MCF 10A (cell line): ENCODE data around the gene TNFAIP8. TPM values are rescaled to one million over a fixed set of nuclear protein-coding genes. Genes with fewer than 3 reads are reported as not detected.
"Not testable (repeated sequence)": the region's sequence is repeated elsewhere in the genome, so short reads cannot be mapped to it uniquely, and the experiment has no call there.

ENCODE experiments used
- BruUV-seq: library from RNA; stranded (reverse); fragments of 400-500 nt; replicated peaks from 2 replicates; lab custom pipeline; 2021; lab: Mats Ljungman, UMichigan
- CTCF ChIA-PET: fragments of 300-600 bp; sonication (Branson Sonifier 250); formaldehyde crosslinking; extraction: SDS; loops from one replicate; lab custom pipeline; 2021; ENCODE audit warnings: antibody characterized with exemption, inconsistent platforms; lab: Yijun Ruan, JAX
- POLR2A ChIA-PET: fragments of 300-600, 350-650 bp; sonication (Branson Sonifier 250); formaldehyde crosslinking; extraction: SDS; loops from one replicate; lab custom pipeline; 2020; ENCODE audit warnings: antibody characterized with exemption, inconsistent platforms; lab: Yijun Ruan, JAX
- DNase-seq: peaks from one replicate; pipeline ENCODE4 v3.0.0-alpha.2; 2018; ENCODE audit not compliant: unreplicated experiment
- H3K27ac Mint-ChIP-seq: one replicate; pipeline ENCODE4 v1.8.0; 2022; ENCODE audit warnings: mild to moderate bottlenecking, low read depth, mixed read lengths; ENCODE audit not compliant: unreplicated experiment
- H3K27me3 Mint-ChIP-seq: one replicate; pipeline ENCODE4 v1.8.0; 2022; ENCODE audit warnings: mixed read lengths; ENCODE audit not compliant: insufficient read depth, unreplicated experiment
- H3K36me3 Mint-ChIP-seq: one replicate; pipeline ENCODE4 v1.8.0; 2022; ENCODE audit warnings: mild to moderate bottlenecking, moderate library complexity, mixed read lengths; ENCODE audit not compliant: insufficient read depth, unreplicated experiment
- H3K4me1 Mint-ChIP-seq: one replicate; pipeline ENCODE4 v1.8.0; 2022; ENCODE audit warnings: mixed read lengths; ENCODE audit not compliant: insufficient read depth, unreplicated experiment
- H3K4me3 Mint-ChIP-seq: one replicate; pipeline ENCODE4 v1.8.0; 2022; ENCODE audit warnings: mild to moderate bottlenecking, moderate library complexity, mixed read lengths; ENCODE audit not compliant: unreplicated experiment
- H3K9me3 Mint-ChIP-seq: one replicate; pipeline ENCODE4 v1.8.0; 2022; ENCODE audit warnings: mixed read lengths; ENCODE audit not compliant: unreplicated experiment
- CTCF ChIP-seq: fragments of 200-600 bp; IDR thresholded peaks from one replicate; pipeline ENCODE4 v1.8.0; 2022; ENCODE audit warnings: antibody characterized with exemption, mild to moderate bottlenecking; ENCODE audit not compliant: unreplicated experiment
- intact Hi-C: fragments of 100-400 bp; cut with micrococcal nuclease; formaldehyde crosslinking; loops from 2 replicates; pipeline ENCODE4 v1.14.1; 2022
- total RNA-seq: library from RNA; stranded (reverse); gene quantifications from 2 replicates; pipeline ENCODE4 v1.2.3, GENCODE V29; 2022

The TNFAIP8 gene
- total RNA-seq, 1 experiment from 2014 or later = 16.2 TPM

- intact Hi-C loops = no loop called here
- Mint-ChIP-seq H3K27me3 (no peaks in the 10 kb centered on the region), H3K4me1 (peaks cover 6% of the 10 kb centered on the region), H3K4me3 (no peak overlapping the region), H3K9me3 (peaks cover 16% of the 10 kb centered on the region), H3K36me3 (no peaks in the 10 kb centered on the region), H3K27ac (no peak overlapping the region)
- no TSS peak for BruUV-seq
- DNase-seq = peak; percentile 69
- ChIA-PET POLR2A (interaction anchor here (0.7 to 1.3 kb wide), 2 partner anchors 13 to 167 kb away, joined by 4 read pairs; no protein-coding TSS in a partner anchor), CTCF (interaction anchor here (0.7 to 2.2 kb wide), 11 partner anchors 9 to 1011 kb away, joined by 3 to 17 read pairs (median 5); partner anchors contain the start of gene HSD17B4)
- peak; percentile 46 for TF ChIP-seq CTCF
Measured at GRCh38 chr5:119435436-119436132, 79.8 kb downstream of the TNFAIP8 start.

GRCh38 chr5:119437785-119438586, 82.2 kb downstream of the TNFAIP8 start:
- CTCF ChIA-PET = interaction anchor here (0.6 kb wide), 2 partner anchors 618 to 1850 kb away, joined by 3 read pairs; no protein-coding TSS in a partner anchor
- DNase-seq, intact Hi-C loops, H3K27me3 Mint-ChIP-seq, H3K4me1 Mint-ChIP-seq, BruUV-seq, H3K27ac Mint-ChIP-seq, H3K4me3 Mint-ChIP-seq, H3K36me3 Mint-ChIP-seq: not testable (repeated sequence)
- POLR2A ChIA-PET = interaction anchor here (0.7 kb wide), 1 partner anchor 134 kb away, joined by 3 read pairs; no protein-coding TSS in a partner anchor
- peaks cover 16% of the 10 kb centered on the region for H3K9me3 Mint-ChIP-seq

DNA sequence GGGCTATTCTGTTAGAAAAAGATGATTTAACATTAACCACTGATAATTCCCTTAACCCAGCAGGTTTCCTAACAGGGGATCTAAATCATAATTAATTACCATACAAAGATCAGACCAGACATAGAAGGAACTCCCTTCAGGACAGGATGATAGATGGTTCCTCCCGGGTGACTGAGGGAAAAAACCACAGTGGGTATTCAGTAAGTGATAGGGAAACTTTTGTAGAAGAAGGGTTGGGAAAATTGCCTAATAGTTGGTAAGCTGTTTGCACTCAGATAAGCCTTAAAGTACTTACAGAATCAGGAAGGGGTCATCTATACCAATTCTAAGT, 82.7 kb downstream of the TNFAIP8 start:
- DNase-seq, H3K36me3 Mint-ChIP-seq, H3K27ac Mint-ChIP-seq, H3K27me3 Mint-ChIP-seq, H3K4me3 Mint-ChIP-seq, intact Hi-C loops, H3K4me1 Mint-ChIP-seq, BruUV-seq: not testable (repeated sequence)
- ChIA-PET POLR2A (interaction anchor here (0.9 to 1.0 kb wide), 2 partner anchors 13 to 21 kb away, joined by 3 to 6 read pairs; partner anchors contain the start of gene HSD17B4), CTCF (interaction anchor here (0.6 to 1.7 kb wide), 2 partner anchors 26 to 1849 kb away, joined by 3 to 5 read pairs; no protein-coding TSS in a partner anchor)
- H3K9me3 Mint-ChIP-seq = peaks cover 16% of the 10 kb centered on the region

- POLR2A ChIA-PET = interaction anchor here (0.7 to 1.0 kb wide), 3 partner anchors 13 to 57 kb away, joined by 3 to 6 read pairs (median 3); partner anchors contain the start of gene HSD17B4
- CTCF ChIA-PET = interaction anchor here (0.8 to 1.7 kb wide), 3 partner anchors 9 to 27 kb away, joined by 3 to 5 read pairs (median 3); no protein-coding TSS in a partner anchor
- DNase-seq = peak; percentile 52
- BruUV-seq = no TSS peak
- H3K9me3 Mint-ChIP-seq = peaks cover 16% of the 10 kb centered on the region
- intact Hi-C loops = no loop called here
- H3K36me3 Mint-ChIP-seq = no peaks in the 10 kb centered on the region
- no peak overlapping the region for H3K27ac Mint-ChIP-seq
- H3K4me3 Mint-ChIP-seq = no peak overlapping the region
- no peak for TF ChIP-seq CTCF
- peaks cover 6% of the 10 kb centered on the region for H3K4me1 Mint-ChIP-seq
- H3K27me3 Mint-ChIP-seq = no peaks in the 10 kb centered on the region
Measured at GRCh38 chr5:119439140-119439631, 83.4 kb downstream of the TNFAIP8 start.

- intact Hi-C loops, BruUV-seq, H3K4me3 Mint-ChIP-seq, H3K27me3 Mint-ChIP-seq, DNase-seq, H3K4me1 Mint-ChIP-seq, H3K36me3 Mint-ChIP-seq, H3K27ac Mint-ChIP-seq: not testable (repeated sequence)
- CTCF ChIA-PET = interaction anchor here (0.6 to 1.7 kb wide), 4 partner anchors 10 to 27 kb away, joined by 3 to 5 read pairs (median 3); no protein-coding TSS in a partner anchor
- peaks cover 16% of the 10 kb centered on the region for H3K9me3 Mint-ChIP-seq
- POLR2A ChIA-PET = interaction anchor here (0.7 to 1.0 kb wide), 4 partner anchors 12 to 56 kb away, joined by 3 to 6 read pairs (median 4); partner anchors contain the start of gene HSD17B4
Measured at GRCh38 chr5:119439632-119440031, 83.8 kb downstream of the TNFAIP8 start.

DNA sequence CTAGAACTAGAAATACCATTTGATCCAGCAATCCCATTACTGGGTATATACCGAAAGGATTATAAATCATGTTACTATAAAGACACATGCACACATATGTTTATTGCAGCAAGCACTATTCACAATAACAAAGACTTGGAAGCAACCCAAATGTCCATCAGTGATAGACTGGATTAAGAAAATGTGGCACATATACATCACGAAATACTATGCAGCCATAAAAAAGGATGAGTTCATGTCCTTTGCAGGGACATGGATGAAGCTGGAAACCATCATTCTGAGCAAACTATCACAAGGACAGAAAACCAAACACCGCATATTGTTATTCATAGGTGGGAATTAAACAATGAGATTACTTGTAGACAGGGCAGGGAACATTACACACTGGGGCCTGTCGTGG, 88.8 kb downstream of the TNFAIP8 start:
- CTCF ChIA-PET, H3K4me1 Mint-ChIP-seq, POLR2A ChIA-PET, BruUV-seq, H3K4me3 Mint-ChIP-seq, DNase-seq, intact Hi-C loops, H3K27me3 Mint-ChIP-seq, H3K27ac Mint-ChIP-seq, H3K36me3 Mint-ChIP-seq, H3K9me3 Mint-ChIP-seq: not testable (repeated sequence)
